ENCODE data around the gene PLEKHB1.
"Not testable (repeated sequence)": the region's sequence is repeated elsewhere in the genome, so short reads cannot be mapped to it uniquely, and the experiment has no call there.

Gene PLEKHB1

GRCh38 chr11:73676552-73676951, 30.2 kb downstream of the PLEKHB1 start:
- not testable (repeated sequence) for DNase-seq (ENCODE audit: low read depth in 2 of 2)

DNA sequence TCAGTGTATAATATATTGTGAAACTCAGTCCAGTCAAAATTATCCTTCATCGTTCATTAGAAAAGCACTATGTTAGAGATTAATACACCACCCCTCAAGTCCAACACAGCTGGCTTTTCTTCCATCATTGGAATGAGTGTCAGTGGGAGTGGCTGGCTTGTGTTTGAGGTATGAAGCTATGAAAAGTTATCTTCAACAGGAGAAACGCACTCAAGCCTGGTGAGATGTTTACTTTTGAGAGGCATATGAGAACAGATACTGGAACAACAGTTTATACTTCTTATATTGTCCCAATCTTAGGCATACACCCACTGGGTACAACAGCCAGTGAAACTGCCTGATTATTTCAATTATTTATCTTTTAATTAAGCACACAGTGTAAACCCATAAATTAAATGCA, 34.3 kb downstream of the PLEKHB1 start:
- no peak for DNase-seq (ENCODE audit: low read depth in 2 of 2)

GRCh38 chr11:73693899-73694525, 47.6 kb downstream of the PLEKHB1 start:
- DNase-seq (ENCODE audit: low read depth in 2 of 2) = no peak

DNA sequence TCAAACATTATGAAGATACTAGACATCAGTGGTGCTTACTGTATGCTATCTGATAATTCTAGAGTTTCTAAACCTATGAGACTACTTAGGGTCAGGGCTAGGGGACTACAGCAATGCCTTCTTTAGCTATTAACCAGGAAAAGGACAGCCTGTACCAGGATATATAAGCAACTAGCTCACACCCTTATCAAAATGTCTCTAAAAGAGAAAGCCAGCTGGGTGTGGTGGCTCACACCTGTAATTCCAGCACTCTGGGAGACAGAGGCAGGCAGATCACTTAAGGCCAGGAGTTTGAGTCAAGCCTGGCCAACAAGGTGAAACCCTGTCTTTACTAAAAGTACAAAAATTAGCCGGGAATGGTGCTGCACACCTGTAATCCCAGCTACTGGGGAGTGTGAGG, 58.7 kb downstream of the PLEKHB1 start:
- no peak for DNase-seq (ENCODE audit: low read depth in 2 of 2)

DNA sequence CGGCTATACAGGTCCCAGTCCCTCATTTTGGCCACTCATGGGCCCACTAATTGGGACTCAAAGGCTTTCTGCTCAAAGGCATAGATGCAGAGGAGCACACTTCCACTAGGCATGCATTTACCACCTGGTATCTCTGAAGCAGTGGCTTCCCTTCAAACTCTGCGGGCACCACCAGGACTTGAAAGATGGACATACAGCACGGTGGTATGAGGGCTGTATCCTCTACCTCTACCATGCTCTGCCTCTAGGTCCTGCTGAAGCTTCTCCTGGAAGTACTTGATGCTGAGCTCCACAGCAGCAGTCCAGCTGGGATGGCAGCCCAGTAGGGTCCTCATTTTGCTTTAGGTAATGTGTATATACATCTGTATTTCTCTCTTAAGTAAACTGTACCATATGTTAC, 64.6 kb downstream of the PLEKHB1 start:
- DNase-seq (ENCODE audit: low read depth in 2 of 2) = no peak
